Spleen (tissue), 11 donors: ENCODE data around the gene UGT1A5. TPM values are rescaled to one million over a fixed set of nuclear protein-coding genes. Genes with fewer than 3 reads are reported as not detected.

ENCODE experiments used
- DNase-seq: peaks from one replicate; pipeline ENCODE4 v3.0.0-alpha.2; 2020
- H3K27ac ChIP-seq, 8 donors: fragments of 200-600 bp; sonication (generic) in 7 of 8; 1 replicate in 4 of 8; 2 replicates in 4 of 8; pipeline versions ENCODE4 v1.5.0 to v1.8.0; 2016 to 2021; ENCODE audit warnings: inconsistent platforms in 4 of 8, mild to moderate bottlenecking in 4 of 8, moderate library complexity in 1 of 8
- H3K27me3 ChIP-seq, 7 donors: fragments of 200-600 bp; sonication (generic) in 6 of 7; replicated peaks in 1 of 7; 1 replicate in 4 of 7; 2 replicates in 3 of 7; pipeline versions ENCODE4 v1.5.0 to v1.8.0; 2016 to 2021; ENCODE audit warnings: inconsistent platforms in 3 of 7, mild to moderate bottlenecking in 1 of 7
- H3K36me3 ChIP-seq, 6 donors: fragments of 200-600 bp; sonication (generic) in 5 of 6; 1 replicate in 4 of 6; 2 replicates in 2 of 6; pipeline versions ENCODE4 v1.5.0 to v1.8.0; 2016 to 2021; ENCODE audit warnings: inconsistent platforms in 2 of 6
- H3K4me1 ChIP-seq, 6 donors: fragments of 200-600 bp; sonication (generic) in 5 of 6; 1 replicate in 3 of 6; 2 replicates in 3 of 6; pipeline versions ENCODE4 v1.5.0 to v1.8.0; 2016 to 2021; ENCODE audit warnings: inconsistent platforms in 3 of 6
- H3K4me3 ChIP-seq, 8 donors: fragments of 200-600 bp; sonication (generic) in 7 of 8; 1 replicate in 4 of 8; 2 replicates in 4 of 8; pipeline versions ENCODE4 v1.5.0 to v1.8.0; 2016 to 2021; ENCODE audit warnings: inconsistent platforms in 4 of 8, mild to moderate bottlenecking in 4 of 8, moderate library complexity in 2 of 8
- H3K9me3 ChIP-seq, 8 donors: fragments of 200-600 bp; sonication (generic) in 7 of 8; 1 replicate in 4 of 8; 2 replicates in 4 of 8; pipeline versions ENCODE4 v1.5.0 to v1.8.0; 2016 to 2021; ENCODE audit warnings: inconsistent platforms in 4 of 8
- CTCF ChIP-seq, 11 experiments: fragments of 200-600 bp in 7 of 11; fragments of 450-650 bp in 4 of 11; sonication (generic) in 4 of 11; IDR thresholded peaks in 8 of 11; conservative IDR thresholded peaks in 3 of 11; 1 replicate in 7 of 11; 2 replicates in 4 of 11; pipeline versions ENCODE4 v1.4.0 to v1.8.0; 2016 to 2021; ENCODE audit warnings: antibody characterized with exemption in 11 of 11, inconsistent platforms in 4 of 11, mild to moderate bottlenecking in 1 of 11
- POLR2A ChIP-seq, 3 donors: fragments of 450-650 bp; IDR thresholded peaks; one replicate each; pipeline ENCODE4 v1.5.1; 2017; ENCODE audit warnings: antibody characterized with exemption in 3 of 3, mild to moderate bottlenecking in 1 of 3
- POLR2AphosphoS5 ChIP-seq, 3 donors: sonication (generic); formaldehyde crosslinking; IDR thresholded peaks; one replicate each; pipeline ENCODE4 v1.5.1; 2017; ENCODE audit warnings: antibody characterized with exemption in 3 of 3
- WGBS, 5 donors: extraction: QIAGEN DNeasy Blood & Tissue Kit in 3 of 5; methylation state at CpG; one replicate each; pipeline versions ENCODE4 v1.1.5 to v1.1.7; 2013 to 2018; 5-methylcytosine and 5-hydroxymethylcytosine counted together
- intact Hi-C: fragments of 100-400 bp; cut with DNase I; formaldehyde crosslinking; loops from one replicate; pipeline ENCODE4 v1.15.0; 2023; ENCODE audit warnings: low total_unique reads
- polyA plus RNA-seq, 3 donors: library from polyadenylated mRNA; stranded (reverse); fragments of 200-250 nt; gene quantifications; one replicate each; pipeline ENCODE4 v1.2.1, GENCODE V29; 2013
- total RNA-seq, 7 donors: library from RNA; depleted of rRNA in 3 of 7; stranded (reverse); fragments of >200 nt in 3 of 7; fragmentation: NEBNext Ultra II Directional in 4 of 7; extraction: Animal tissue kit (Norgen Biotek cat#: 25700) in 4 of 7; gene quantifications; one replicate each; pipeline versions ENCODE4 v1.1.0 to v1.2.1, GENCODE V29; 2016 to 2021
- donor health status: healthy with polysubstance abuse.
- donor health status: DM: no; HTN: no; CAD: no; lungs with moderate emphysema.
- donor health status: DM: no; HTN: no; CAD: no.
- donor health status: Bipolar disorder and iron deficiency.
- donor health status: healthy.
- donor health status: DM: no; HTN: no; CAD: no.
- donor health status: DM: yes; HTN: yes; CAD: no.

Gene UGT1A5
- total and polyA plus RNA-seq, 10 donors = not detected

DNA sequence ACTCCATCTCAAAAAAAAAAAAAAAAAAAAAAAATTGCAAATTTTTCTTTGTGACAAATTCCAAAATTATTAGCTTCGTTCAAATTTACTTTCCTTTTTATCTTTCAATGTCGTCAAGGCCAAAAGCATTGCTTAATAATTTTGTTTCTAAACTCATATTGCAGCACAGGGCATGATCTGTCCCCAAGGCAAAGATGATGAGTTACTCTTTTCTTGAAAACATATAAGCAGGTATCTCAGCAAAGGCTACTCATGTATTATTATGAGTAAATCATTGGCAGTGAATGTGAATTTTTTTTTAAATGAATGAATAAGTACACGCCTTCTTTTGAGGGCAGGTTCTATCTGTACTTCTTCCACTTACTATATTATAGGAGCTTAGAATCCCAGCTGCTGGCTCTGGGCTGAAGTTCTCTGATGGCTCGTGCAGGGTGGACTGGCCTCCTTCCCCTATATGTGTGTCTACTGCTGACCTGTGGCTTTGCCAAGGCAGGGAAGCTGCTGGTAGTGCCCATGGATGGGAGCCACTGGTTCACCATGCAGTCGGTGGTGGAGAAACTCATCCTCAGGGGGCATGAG lies 31.1 kb upstream of the UGT1A5 start, which contains the start of gene UGT1A7:
TSS of gene UGT1A7 (plus strand) at position 381 of the 579 bp plus-strand sequence. CDS start at position 418, 37 bp downstream.
- Histone ChIP-seq H3K4me1 (no peaks in the 10 kb centered on the region), H3K27me3 (peaks cover 0 to 6% (median 0%) of the 10 kb centered on the region in 7 donors), H3K4me3 (no peak within 1 kb of the TSS), H3K27ac (no peak within 1 kb of the TSS), H3K9me3 (no peaks in the 10 kb centered on the region), H3K36me3 (no peaks in the 10 kb centered on the region)
- no peak for DNase-seq
- TF ChIP-seq CTCF (IDR thresholded peaks at IDR 0.05 in 8 of 11, conservative IDR thresholded peaks at IDR 0.05 in 3 of 11) (no peak), POLR2AphosphoS5 (IDR thresholded peaks at IDR 0.05) (no peak), POLR2A (IDR thresholded peaks at IDR 0.05) (no peak)
- intact Hi-C loops = no loop called here
- 73 to 93% (median 78%) methylated on average over 5 of the region's 5 CpGs for WGBS, 5 donors

- intact Hi-C loops = no loop called here
- no peak for TF ChIP-seq CTCF (IDR thresholded peaks at IDR 0.05 in 8 of 11, conservative IDR thresholded peaks at IDR 0.05 in 3 of 11)
- no peak for TF ChIP-seq POLR2AphosphoS5 (IDR thresholded peaks at IDR 0.05)
- WGBS, 5 donors = 66 to 96% (median 86%) methylated on average over 1 of the region's 1 CpG
- Histone ChIP-seq H3K4me3 (no peak overlapping the region), H3K4me1 (no peaks in the 10 kb centered on the region), H3K9me3 (no peaks in the 10 kb centered on the region), H3K27ac (no peak overlapping the region), H3K27me3 (peaks cover 0 to under 1% (median 0%) of the 10 kb centered on the region in 7 donors), H3K36me3 (no peaks in the 10 kb centered on the region)
- no peak for DNase-seq
Measured at GRCh38 chr2:233684640-233685039, 28.1 kb upstream of the UGT1A5 start.

- TF ChIP-seq CTCF (IDR thresholded peaks at IDR 0.05 in 8 of 11, conservative IDR thresholded peaks at IDR 0.05 in 3 of 11) (no peak), POLR2AphosphoS5 (IDR thresholded peaks at IDR 0.05) (no peak), POLR2A (IDR thresholded peaks at IDR 0.05) (no peak)
- H3K4me1 ChIP-seq = no peaks in the 10 kb centered on the region
- H3K27me3 ChIP-seq = no peaks in the 10 kb centered on the region
- H3K27ac ChIP-seq = no peak overlapping the region
- H3K36me3 ChIP-seq = no peaks in the 10 kb centered on the region
- WGBS, 5 donors = 64 to 85% (median 73%) methylated on average over 5 of the region's 5 CpGs
- no peak overlapping the region for H3K4me3 ChIP-seq
- H3K9me3 ChIP-seq = no peaks in the 10 kb centered on the region
- intact Hi-C loops = no loop called here
- DNase-seq = no peak
Measured at GRCh38 chr2:233686928-233687327, 25.8 kb upstream of the UGT1A5 start.

- H3K4me1 ChIP-seq = no peaks in the 10 kb centered on the region
- H3K27me3 ChIP-seq = no peaks in the 10 kb centered on the region
- no peak overlapping the region for H3K27ac ChIP-seq
- no peaks in the 10 kb centered on the region for H3K36me3 ChIP-seq
- intact Hi-C loops = no loop called here
- no peaks in the 10 kb centered on the region for H3K9me3 ChIP-seq
- no peak for DNase-seq
- no peak for TF ChIP-seq POLR2AphosphoS5 (IDR thresholded peaks at IDR 0.05)
- no peak for TF ChIP-seq CTCF (IDR thresholded peaks at IDR 0.05 in 8 of 11, conservative IDR thresholded peaks at IDR 0.05 in 3 of 11)
- no peak for TF ChIP-seq POLR2A (IDR thresholded peaks at IDR 0.05)
- H3K4me3 ChIP-seq = no peak overlapping the region
- WGBS, 5 donors = 84 to 95% (median 87%) methylated on average over 5 of the region's 5 CpGs
Measured at GRCh38 chr2:233688341-233688740, 24.4 kb upstream of the UGT1A5 start.
